HepG2 (cell line): ENCODE data around the gene MYLK.

ENCODE experiments used
- BORCS8-MEF2B ChIP-seq: sonication (generic); formaldehyde crosslinking; IDR thresholded peaks from 2 replicates; pipeline ENCODE4 v1.8.0; 2022; ENCODE audit warnings: mild to moderate bottlenecking, missing genetic modification reagents
- CREB1 ChIP-seq, 2 experiments: fragments of 450-650 bp in 1 of 2; IDR thresholded peaks; 2 replicates each; pipeline ENCODE4 v1.6.1; 2016 to 2017; ENCODE audit warnings: control low read depth in 1 of 2, mild to moderate bottlenecking in 1 of 2, missing compliant biosample characterization in 1 of 2, missing genetic modification characterization in 1 of 2
- ESRRA ChIP-seq: sonication (generic); formaldehyde crosslinking; IDR thresholded peaks from 2 replicates; pipeline ENCODE4 v1.5.1; 2020; ENCODE audit warnings: mild to moderate bottlenecking, low read depth, missing genetic modification reagents
- HOXA5 ChIP-seq: sonication (generic); formaldehyde crosslinking; IDR thresholded peaks from 2 replicates; pipeline ENCODE4 v1.4.0; 2020; ENCODE audit warnings: missing genetic modification reagents
- RAD21 ChIP-seq: fragments of 450-650 bp; formaldehyde crosslinking; IDR thresholded peaks from 2 replicates; pipeline ENCODE4 v1.5.0; 2020; ENCODE audit warnings: mild to moderate bottlenecking
- ZFX ChIP-seq: sonication (generic); formaldehyde crosslinking; IDR thresholded peaks from 2 replicates; pipeline ENCODE4 v1.4.0; 2020; ENCODE audit warnings: mild to moderate bottlenecking, low read depth, missing genetic modification reagents, moderate library complexity
- TF ChIP-seq, protein P1 (sequence below): sonication (generic); formaldehyde crosslinking; IDR thresholded peaks from 2 replicates; pipeline ENCODE4 v1.5.0; 2020; ENCODE audit warnings: mild to moderate bottlenecking, missing genetic modification reagents
- TF ChIP-seq, protein P2 (sequence below): sonication (generic); formaldehyde crosslinking; IDR thresholded peaks from 2 replicates; pipeline ENCODE4 v1.4.0; 2020; ENCODE audit warnings: missing genetic modification reagents

DNA sequence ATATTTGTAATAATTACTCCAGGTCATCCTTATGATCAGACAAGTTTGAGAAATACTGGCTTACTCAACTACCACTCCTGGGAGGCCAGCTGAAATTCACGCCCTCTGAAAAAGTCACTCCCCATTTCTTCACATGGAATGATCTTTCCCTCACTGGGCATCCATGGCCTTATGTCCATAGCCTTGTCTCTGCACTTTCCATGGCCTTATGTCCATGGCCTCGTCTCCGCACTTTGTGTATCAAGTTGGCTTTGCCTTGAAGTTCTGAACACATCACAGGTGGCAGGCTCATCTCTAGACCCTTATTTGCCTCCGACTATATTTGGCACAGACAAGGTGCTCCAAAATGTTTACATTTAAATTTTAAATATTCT lies 241.2 kb downstream of the MYLK start:
- TF ChIP-seq, protein P1, sequence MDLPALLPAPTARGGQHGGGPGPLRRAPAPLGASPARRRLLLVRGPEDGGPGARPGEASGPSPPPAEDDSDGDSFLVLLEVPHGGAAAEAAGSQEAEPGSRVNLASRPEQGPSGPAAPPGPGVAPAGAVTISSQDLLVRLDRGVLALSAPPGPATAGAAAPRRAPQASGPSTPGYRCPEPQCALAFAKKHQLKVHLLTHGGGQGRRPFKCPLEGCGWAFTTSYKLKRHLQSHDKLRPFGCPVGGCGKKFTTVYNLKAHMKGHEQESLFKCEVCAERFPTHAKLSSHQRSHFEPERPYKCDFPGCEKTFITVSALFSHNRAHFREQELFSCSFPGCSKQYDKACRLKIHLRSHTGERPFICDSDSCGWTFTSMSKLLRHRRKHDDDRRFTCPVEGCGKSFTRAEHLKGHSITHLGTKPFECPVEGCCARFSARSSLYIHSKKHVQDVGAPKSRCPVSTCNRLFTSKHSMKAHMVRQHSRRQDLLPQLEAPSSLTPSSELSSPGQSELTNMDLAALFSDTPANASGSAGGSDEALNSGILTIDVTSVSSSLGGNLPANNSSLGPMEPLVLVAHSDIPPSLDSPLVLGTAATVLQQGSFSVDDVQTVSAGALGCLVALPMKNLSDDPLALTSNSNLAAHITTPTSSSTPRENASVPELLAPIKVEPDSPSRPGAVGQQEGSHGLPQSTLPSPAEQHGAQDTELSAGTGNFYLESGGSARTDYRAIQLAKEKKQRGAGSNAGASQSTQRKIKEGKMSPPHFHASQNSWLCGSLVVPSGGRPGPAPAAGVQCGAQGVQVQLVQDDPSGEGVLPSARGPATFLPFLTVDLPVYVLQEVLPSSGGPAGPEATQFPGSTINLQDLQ (CRISPR knock-in tag) = no peak
- TF ChIP-seq ZFX (CRISPR knock-in tag) = no peak
- TF ChIP-seq RAD21 = no peak
- TF ChIP-seq HOXA5 = no peak
- no peak for TF ChIP-seq CREB1 (IDR thresholded peaks at IDR 0.05)
- no peak for TF ChIP-seq CREB1 (CRISPR knock-in tag; IDR thresholded peaks at IDR 0.05)
- TF ChIP-seq, protein P2, sequence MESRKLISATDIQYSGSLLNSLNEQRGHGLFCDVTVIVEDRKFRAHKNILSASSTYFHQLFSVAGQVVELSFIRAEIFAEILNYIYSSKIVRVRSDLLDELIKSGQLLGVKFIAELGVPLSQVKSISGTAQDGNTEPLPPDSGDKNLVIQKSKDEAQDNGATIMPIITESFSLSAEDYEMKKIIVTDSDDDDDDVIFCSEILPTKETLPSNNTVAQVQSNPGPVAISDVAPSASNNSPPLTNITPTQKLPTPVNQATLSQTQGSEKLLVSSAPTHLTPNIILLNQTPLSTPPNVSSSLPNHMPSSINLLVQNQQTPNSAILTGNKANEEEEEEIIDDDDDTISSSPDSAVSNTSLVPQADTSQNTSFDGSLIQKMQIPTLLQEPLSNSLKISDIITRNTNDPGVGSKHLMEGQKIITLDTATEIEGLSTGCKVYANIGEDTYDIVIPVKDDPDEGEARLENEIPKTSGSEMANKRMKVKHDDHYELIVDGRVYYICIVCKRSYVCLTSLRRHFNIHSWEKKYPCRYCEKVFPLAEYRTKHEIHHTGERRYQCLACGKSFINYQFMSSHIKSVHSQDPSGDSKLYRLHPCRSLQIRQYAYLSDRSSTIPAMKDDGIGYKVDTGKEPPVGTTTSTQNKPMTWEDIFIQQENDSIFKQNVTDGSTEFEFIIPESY (CRISPR knock-in tag) = no peak
- no peak for TF ChIP-seq ESRRA (CRISPR knock-in tag)
- no peak for TF ChIP-seq BORCS8-MEF2B (CRISPR knock-in tag)
